Stimulated activated CD4-positive, alpha-beta T cell treated with anti-CD3 and anti-CD28 coated beads, TNF-alpha, amount 100 ng/mL, for 24 hours (primary cell): Measurements from ENCODE around the gene MPV17L2.
A peak's percentile ranks its signal among the peaks of the same experiment; 100 is the strongest.
"Not testable (repeated sequence)": the region's sequence is repeated elsewhere in the genome, so short reads cannot be mapped to it uniquely, and the experiment has no call there.

Source experiments
- DNase-seq, 3 experiments: peaks; one replicate each; pipeline ENCODE4 v3.0.0-alpha.2; 2020; ENCODE audit warnings: low read depth in 3 of 3

The MPV17L2 gene

DNA sequence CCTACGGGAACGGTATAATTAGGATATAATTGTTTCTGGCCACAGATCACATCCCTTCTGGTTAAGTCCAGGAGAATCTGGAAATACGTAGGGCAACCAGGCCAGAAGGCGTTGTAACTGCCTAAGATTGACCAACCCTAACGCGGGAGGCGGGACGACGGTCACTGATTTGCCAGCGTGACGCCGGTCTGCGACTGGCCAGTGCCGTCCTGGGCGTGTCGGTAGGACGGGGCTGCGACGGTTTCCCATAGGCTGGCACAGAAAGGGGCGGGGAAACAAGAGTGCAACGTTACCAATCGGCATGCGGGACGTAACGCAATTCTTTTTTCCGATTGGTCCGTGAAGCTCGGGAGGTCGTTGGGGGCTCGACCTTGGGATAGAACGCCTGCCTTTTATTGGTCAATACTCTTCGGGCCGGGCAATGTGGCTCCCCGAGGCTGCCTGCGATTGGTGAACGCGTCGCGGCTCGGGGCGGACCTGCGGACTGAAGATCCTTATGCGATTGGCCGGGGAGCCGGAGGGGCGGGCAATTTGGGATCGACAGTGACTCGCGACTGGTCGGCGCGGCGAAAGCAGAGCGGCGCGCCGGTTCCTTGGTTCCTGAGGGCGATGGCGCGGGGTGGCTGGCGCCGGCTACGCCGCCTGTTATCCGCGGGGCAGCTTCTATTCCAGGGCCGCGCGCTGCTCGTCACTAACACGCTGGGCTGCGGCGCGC, at the start of gene MPV17L2:
MPV17L2 (plus strand) TSS at position 546 of the 715 bp plus-strand sequence; CDS start at position 610, 64 bp downstream.
- peak; percentile 95 to 98 (median 97) for DNase-seq

- DNase-seq: no peak
Observed at GRCh38 chr19:18143902-18144301, 49.1 kb upstream of the MPV17L2 start.

GRCh38 chr19:18144361-18144760, 48.7 kb upstream of the MPV17L2 start:
- no peak for DNase-seq

DNA sequence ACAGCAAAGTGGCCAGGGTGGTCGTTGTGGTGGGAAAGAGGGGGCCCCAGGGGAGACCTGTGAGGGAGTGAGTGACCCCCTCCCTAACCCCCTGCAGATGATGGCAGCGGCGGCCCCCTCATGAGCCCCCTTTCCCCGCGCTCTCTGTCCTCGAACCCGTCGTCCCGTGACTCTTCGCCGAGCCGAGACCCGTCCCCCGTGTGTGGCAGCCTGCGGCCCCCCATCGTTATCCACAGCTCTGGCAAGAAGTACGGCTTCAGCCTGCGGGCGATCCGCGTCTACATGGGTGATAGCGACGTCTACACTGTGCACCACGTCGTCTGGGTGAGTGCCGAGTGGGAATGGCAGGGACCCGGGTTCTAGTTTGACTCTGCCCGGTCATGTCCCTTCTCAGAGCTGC, 48.1 kb upstream of the MPV17L2 start:
- no peak for DNase-seq

GRCh38 chr19:18145391-18145999, 47.5 kb upstream of the MPV17L2 start:
- no peak for DNase-seq

GRCh38 chr19:18147396-18147795, 45.6 kb upstream of the MPV17L2 start:
- DNase-seq: no peak

GRCh38 chr19:18149596-18149975, 43.4 kb upstream of the MPV17L2 start:
- no peak for DNase-seq

DNA sequence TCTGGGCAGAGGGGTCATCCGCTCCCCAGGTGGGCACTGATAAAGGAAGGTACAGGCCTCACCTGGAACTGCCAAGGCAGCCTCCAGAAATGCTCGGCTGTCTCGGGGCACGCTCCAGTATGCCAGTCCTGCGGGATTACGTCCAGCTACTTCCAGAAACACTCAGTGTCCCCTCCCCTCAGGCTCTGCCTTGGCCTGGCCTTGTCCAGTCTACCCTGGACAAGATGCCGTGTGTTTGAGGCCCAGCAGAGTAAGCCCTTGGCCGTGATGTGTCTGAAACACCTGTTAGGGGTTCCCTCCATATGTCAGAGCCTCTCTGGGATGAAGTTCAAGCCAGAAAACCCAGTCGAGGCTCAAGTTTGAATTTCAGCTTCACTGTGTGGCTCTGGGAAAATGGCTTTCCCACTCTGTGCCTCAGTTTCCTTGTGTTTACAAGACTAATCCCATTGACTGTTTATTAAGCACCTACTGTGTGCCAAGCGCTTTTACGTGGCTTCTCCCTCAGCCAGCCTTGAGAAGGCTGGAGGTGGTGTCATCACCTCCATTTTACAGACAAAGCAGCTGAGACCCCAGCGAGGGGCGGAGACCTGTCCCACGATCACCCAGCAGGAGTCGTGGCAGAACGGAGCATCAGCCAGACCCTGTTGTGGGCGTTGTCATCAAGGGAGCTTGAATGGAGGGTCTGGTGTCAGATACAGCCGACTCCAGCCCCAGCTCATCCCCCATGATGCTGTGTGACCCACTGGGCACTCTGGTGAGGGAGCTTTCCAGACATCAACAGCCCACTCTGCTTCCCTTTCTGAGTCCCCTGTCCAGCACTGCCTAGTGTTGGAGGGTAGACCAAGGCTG, 42.0 kb upstream of the MPV17L2 start:
- no peak for DNase-seq

- DNase-seq: peak; percentile 90 to 99 (median 95)
Observed at GRCh38 chr19:18152442-18152816, 40.6 kb upstream of the MPV17L2 start.

GRCh38 chr19:18152817-18153555, 40.0 kb upstream of the MPV17L2 start, which contains the start of gene PIK3R2:
Gene PIK3R2, plus strand, starts transcription at chr19:18153163. Its CDS starts 2,717 bp downstream, at chr19:18155880.
- DNase-seq: peak; percentile 99 to 100 (median 100)

DNA sequence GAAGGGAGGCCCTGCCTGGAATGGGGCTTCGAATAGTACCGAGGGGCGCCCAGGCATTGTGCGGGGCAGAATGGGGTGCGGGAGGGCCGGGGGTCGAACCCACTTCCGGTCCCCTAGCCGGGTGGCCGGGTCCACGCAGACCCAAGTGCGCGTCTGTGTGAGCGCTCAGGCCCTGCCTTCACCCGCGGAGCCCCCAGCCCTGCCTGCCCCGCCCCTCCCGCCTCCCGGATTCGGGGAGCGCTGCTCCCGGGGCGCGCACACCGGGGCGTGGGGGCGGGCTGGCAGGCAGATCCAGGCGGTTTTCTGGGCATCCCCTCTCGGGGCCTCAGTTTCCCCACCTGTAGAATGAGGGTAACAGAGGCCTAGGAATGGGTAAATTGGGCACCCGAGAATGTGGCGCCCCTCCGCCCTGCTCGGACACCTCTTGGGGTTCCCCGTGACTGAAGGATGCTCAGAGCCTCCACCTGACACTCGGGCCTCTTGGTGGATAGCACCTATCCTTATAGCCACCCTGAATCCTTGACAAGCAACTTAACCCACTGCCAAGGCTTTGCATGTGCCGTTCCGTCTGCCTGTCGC, 39.4 kb upstream of the MPV17L2 start:
- DNase-seq: peak in 1 of 3 experiments; percentile 36

DNA sequence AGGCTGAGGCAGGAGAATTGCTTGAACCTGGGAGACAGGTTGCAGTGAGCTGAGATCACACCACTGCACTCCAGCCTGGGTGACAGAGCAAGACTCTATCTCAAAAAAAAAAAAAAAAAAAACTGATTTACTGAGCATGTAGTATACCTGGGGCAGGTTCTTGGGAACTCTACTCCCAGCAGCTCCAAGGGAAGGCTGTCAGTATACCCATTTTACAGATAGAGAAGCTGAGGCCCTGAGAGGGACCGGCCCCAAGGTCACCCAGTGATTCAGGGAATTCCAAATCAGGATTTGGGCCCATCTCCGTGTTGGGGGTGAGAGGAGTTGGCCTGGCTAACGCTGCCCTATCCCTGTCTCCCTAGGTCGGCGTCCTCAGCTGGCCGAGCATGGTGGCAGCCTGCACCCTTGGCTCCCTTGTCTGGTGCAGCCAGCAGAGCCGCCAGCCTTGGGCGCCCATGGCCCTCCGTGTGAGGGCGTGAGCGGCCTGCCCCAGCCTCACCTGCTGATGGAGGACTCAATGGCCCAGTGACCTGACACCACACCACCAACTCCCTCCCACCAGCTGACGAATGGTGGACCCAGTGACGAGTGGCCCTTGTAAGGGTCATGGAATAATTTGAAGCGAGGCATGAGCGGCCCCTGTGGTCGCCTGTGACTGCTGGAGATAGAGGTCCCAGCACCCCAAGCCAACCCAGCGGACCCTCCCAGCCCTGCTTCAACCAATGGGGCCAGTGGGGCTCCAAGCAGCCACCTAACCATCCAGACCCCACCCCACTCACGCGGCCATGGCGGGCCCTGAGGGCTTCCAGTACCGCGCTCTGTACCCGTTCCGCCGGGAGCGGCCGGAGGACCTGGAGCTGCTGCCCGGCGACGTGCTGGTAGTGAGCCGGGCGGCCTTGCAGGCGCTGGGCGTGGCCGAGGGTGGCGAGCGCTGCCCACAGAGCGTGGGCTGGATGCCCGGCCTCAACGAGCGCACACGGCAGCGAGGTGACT, 37.6 kb upstream of the MPV17L2 start:
- no peak for DNase-seq

GRCh38 chr19:18156268-18156667, 36.8 kb upstream of the MPV17L2 start:
- no peak for DNase-seq

- no peak for DNase-seq
Observed at GRCh38 chr19:18156841-18157464, 36.1 kb upstream of the MPV17L2 start.

DNA sequence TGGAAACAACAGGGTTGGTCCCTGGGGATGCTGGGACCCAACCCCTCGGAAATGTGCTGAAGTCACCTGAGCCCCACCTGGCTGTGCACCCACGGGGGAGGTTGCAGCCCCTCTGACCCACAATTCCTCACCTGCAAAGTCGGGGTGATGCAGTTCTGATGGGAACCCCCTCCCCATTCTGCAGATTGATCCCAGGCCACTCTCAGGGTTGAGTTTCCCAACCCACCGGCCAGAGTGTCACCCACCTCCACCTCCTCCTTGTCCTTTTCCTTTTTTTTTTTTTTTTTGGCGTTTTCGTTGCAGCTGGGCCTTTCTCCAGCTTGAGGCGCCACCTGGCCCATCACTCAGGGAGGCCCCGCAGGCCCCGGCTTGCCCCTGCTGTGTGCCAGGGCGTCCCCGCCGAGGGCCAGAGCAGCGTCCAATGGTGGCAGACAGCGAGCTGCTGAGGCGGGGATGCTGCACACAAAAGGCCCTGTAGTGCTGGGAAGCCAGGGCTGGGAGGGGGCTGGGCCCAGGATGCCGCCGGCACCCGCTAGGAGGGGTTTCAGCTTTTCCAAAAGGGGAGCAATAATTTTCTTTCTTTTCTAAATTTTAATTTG, 35.5 kb upstream of the MPV17L2 start:
- DNase-seq: no peak

DNA sequence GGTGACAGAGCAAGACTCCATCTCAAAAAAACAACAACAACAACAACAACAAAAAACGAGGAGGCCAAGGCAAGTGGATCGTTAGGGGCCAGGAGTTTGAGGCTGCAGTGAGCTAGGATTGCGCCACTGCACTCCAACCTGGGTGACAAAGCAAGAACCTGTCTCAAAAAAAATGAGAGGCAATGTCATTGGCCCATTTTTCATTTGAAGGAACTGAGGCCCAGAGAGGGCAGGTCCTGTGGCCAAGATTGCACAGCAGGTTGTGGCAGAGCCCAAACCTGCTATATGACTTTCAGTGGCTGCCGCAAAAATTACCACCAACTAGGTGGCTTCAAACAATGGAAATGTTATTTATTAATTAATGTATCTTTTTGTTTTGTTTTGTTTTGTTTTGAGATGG, 34.6 kb upstream of the MPV17L2 start:
- DNase-seq: no peak

DNA sequence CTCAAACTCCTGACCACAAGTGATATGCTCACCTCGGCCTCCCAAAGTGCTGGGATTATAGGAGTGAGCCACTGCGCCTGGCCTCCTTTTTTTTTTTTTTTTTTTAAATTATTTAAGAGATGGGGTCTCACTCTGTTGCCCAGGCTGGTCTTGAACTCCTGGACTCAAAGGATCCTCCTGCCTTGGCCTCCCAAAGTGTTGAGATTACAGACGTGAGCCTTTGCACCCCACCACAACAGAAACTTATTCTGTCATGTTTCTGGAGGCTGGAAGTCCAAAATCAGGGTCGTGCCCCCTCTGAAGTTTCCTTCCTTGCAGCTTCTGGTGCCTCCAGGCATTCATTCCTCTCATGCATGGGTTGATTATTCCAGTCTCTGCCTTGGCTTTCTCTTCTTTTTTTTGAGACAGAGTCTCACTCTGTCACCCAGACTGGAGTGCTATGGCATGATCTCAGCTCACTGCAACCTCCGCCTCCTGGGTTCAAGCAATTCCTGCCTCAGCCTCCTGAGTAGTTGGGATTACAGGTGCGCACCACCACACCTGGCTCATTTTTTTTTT, 33.9 kb upstream of the MPV17L2 start:
- not testable (repeated sequence) for DNase-seq

GRCh38 chr19:18159810-18160209, 33.2 kb upstream of the MPV17L2 start:
- no peak for DNase-seq

DNA sequence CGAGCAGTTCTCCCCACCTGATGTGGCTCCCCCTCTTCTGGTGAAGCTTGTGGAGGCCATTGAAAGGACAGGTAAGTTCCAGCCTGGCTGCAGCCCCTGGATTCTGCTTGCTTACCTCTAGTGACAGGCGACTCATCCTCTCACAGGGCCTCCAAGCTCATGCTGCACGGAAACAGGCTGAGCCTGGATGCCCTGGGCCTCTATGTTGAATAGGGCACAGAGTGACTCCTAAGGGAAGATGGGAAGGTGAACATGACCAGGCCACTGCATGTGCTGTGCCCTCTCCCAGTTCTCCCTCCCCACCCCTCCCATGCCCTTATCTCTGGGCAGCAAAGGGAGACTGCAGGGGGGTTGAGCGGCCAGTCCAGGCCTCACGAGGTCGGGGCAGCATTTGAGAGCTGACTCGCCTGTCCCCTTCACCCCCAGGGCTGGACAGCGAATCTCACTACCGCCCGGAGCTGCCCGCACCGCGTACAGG, 32.5 kb upstream of the MPV17L2 start:
- no peak for DNase-seq
